Measurements from ENCODE around the gene ZNF101. TPM values are rescaled to one million over a fixed set of nuclear protein-coding genes. Genes with fewer than 3 reads are reported as not detected.

Gene ZNF101
- total and polyA plus RNA-seq, 8 donors = 2.2 to 9.1 (median 4.5) TPM

GRCh38 chr19:19647037-19647835 is 21.4 kb upstream of the ZNF101 start:
- TF ChIP-seq CTCF (IDR thresholded peaks at IDR 0.05) = no peak
- TF ChIP-seq POLR2A (IDR thresholded peaks at IDR 0.05) = no peak
- no peak for TF ChIP-seq EP300 (IDR thresholded peaks at IDR 0.05)
- TF ChIP-seq POLR2AphosphoS5 (IDR thresholded peaks at IDR 0.05) = no peak
- H3K36me3 ChIP-seq = peaks cover 63 to 81% (median 77%) of the 10 kb centered on the region in 4 donors
- peaks cover 8 to 20% (median 16%) of the 10 kb centered on the region in 4 donors for H3K4me1 ChIP-seq
- 90 to 94% (median 93%) methylated on average over 26 to 29 of the region's 29 CpGs for WGBS, 5 donors
- no peak for DNase-seq
- H3K27me3 ChIP-seq = no peaks in the 10 kb centered on the region
- intact Hi-C loops (cut with DNase I; ENCODE audit: low total_unique reads) = no loop called here
- no peak overlapping the region for H3K27ac ChIP-seq
- H3K9me3 ChIP-seq = no peaks in the 10 kb centered on the region
- H3K4me3 ChIP-seq = no peak overlapping the region

GRCh38 chr19:19649155-19649554 is 19.5 kb upstream of the ZNF101 start:
- no peak for TF ChIP-seq POLR2A (IDR thresholded peaks at IDR 0.05)
- no peak for DNase-seq
- WGBS, 5 donors = 88 to 92% (median 88%) methylated on average over 6 of the region's 6 CpGs
- H3K4me3 ChIP-seq = no peak overlapping the region
- peaks cover 82 to 100% (median 96%) of the 10 kb centered on the region in 4 donors for H3K36me3 ChIP-seq
- intact Hi-C loops (cut with DNase I; ENCODE audit: low total_unique reads) = no loop called here
- no peak overlapping the region for H3K27ac ChIP-seq
- no peaks in the 10 kb centered on the region for H3K9me3 ChIP-seq
- no peaks in the 10 kb centered on the region for H3K27me3 ChIP-seq
- peaks cover 0 to 1% (median under 1%) of the 10 kb centered on the region in 4 donors for H3K4me1 ChIP-seq

GRCh38 chr19:19649580-19649995 is 19.1 kb upstream of the ZNF101 start:
- 93 to 95% (median 94%) methylated on average over 18 to 22 of the region's 22 CpGs for WGBS, 5 donors
- TF ChIP-seq EP300 (IDR thresholded peaks at IDR 0.05) = no peak
- TF ChIP-seq POLR2A (IDR thresholded peaks at IDR 0.05) = no peak
- TF ChIP-seq POLR2AphosphoS5 (IDR thresholded peaks at IDR 0.05) = no peak
- TF ChIP-seq CTCF (IDR thresholded peaks at IDR 0.05) = no peak
- no peak overlapping the region for H3K27ac ChIP-seq
- intact Hi-C loops (cut with DNase I; ENCODE audit: low total_unique reads) = no loop called here
- peaks cover 86 to 100% (median 99%) of the 10 kb centered on the region in 4 donors for H3K36me3 ChIP-seq
- H3K27me3 ChIP-seq = no peaks in the 10 kb centered on the region
- no peak for DNase-seq
- H3K4me1 ChIP-seq = no peaks in the 10 kb centered on the region
- no peaks in the 10 kb centered on the region for H3K9me3 ChIP-seq
- H3K4me3 ChIP-seq = no peak overlapping the region

- WGBS, 5 donors = 89 to 95% (median 93%) methylated on average over 5 to 9 of the region's 9 CpGs
- Histone ChIP-seq H3K27me3 (no peaks in the 10 kb centered on the region), H3K27ac (no peak overlapping the region), H3K4me3 (no peak overlapping the region), H3K36me3 (peaks cover 87 to 100% (median 100%) of the 10 kb centered on the region in 4 donors), H3K9me3 (no peaks in the 10 kb centered on the region), H3K4me1 (no peaks in the 10 kb centered on the region)
- no peak for TF ChIP-seq CTCF (IDR thresholded peaks at IDR 0.05)
- no peak for TF ChIP-seq POLR2AphosphoS5 (IDR thresholded peaks at IDR 0.05)
- no peak for TF ChIP-seq EP300 (IDR thresholded peaks at IDR 0.05)
- TF ChIP-seq POLR2A (IDR thresholded peaks at IDR 0.05) = no peak
- intact Hi-C loops (cut with DNase I; ENCODE audit: low total_unique reads) = no loop called here
- DNase-seq = no peak
These were observed 18.3 kb upstream of the ZNF101 start for GRCh38 chr19:19650331-19650730.

GRCh38 chr19:19651076-19651475 is 17.6 kb upstream of the ZNF101 start:
- H3K27ac ChIP-seq = no peak overlapping the region
- H3K9me3 ChIP-seq = no peaks in the 10 kb centered on the region
- H3K36me3 ChIP-seq = peaks cover 87 to 100% (median 100%) of the 10 kb centered on the region in 4 donors
- TF ChIP-seq POLR2AphosphoS5 (IDR thresholded peaks at IDR 0.05) (no peak), CTCF (IDR thresholded peaks at IDR 0.05) (no peak), POLR2A (IDR thresholded peaks at IDR 0.05) (no peak), EP300 (IDR thresholded peaks at IDR 0.05) (no peak)
- intact Hi-C loops (cut with DNase I; ENCODE audit: low total_unique reads) = no loop called here
- H3K27me3 ChIP-seq = no peaks in the 10 kb centered on the region
- no peak overlapping the region for H3K4me3 ChIP-seq
- no peak for DNase-seq
- no peaks in the 10 kb centered on the region for H3K4me1 ChIP-seq
- 63 to 83% (median 78%) methylated on average over 6 to 13 of the region's 13 CpGs for WGBS, 5 donors
